ENCODE data around the gene RAPGEF4.

GRCh38 chr2:172908275-172908674 lies 172.6 kb downstream of the RAPGEF4 start:
- TF ChIP-seq POLR2A (IDR thresholded peaks at IDR 0.05; ENCODE audit: low read depth) (no peak), POLR2AphosphoS5 (IDR thresholded peaks at IDR 0.05) (no peak), CTCF (IDR thresholded peaks at IDR 0.05) (no peak), EP300 (IDR thresholded peaks at IDR 0.05) (no peak)

Measured in esophagus muscularis mucosa (tissue), 4 donors.